Rectal smooth muscle tissue (tissue), 1 donor: ENCODE results near the gene KCNJ6.

Source experiments
- H3K27ac ChIP-seq: one replicate; pipeline ENCODE4 v1.7.0; 2013; ENCODE audit warnings: low read depth, low read length, inconsistent platforms
- H3K27me3 ChIP-seq: one replicate; pipeline ENCODE4 v1.7.0; 2013; ENCODE audit warnings: low read length; ENCODE audit not compliant: control insufficient read depth, insufficient read depth
- H3K36me3 ChIP-seq: one replicate; pipeline ENCODE4 v1.7.0; 2013; ENCODE audit warnings: low read length; ENCODE audit not compliant: control insufficient read depth, insufficient read depth
- H3K4me1 ChIP-seq: one replicate; pipeline ENCODE4 v1.7.0; 2013; ENCODE audit warnings: low read length; ENCODE audit not compliant: control insufficient read depth, insufficient read depth
- H3K4me3 ChIP-seq: one replicate; pipeline ENCODE4 v1.7.0; 2013; ENCODE audit warnings: low read length
- H3K9ac ChIP-seq: one replicate; pipeline ENCODE4 v1.7.0; 2013; ENCODE audit warnings: low read length

Gene KCNJ6

DNA sequence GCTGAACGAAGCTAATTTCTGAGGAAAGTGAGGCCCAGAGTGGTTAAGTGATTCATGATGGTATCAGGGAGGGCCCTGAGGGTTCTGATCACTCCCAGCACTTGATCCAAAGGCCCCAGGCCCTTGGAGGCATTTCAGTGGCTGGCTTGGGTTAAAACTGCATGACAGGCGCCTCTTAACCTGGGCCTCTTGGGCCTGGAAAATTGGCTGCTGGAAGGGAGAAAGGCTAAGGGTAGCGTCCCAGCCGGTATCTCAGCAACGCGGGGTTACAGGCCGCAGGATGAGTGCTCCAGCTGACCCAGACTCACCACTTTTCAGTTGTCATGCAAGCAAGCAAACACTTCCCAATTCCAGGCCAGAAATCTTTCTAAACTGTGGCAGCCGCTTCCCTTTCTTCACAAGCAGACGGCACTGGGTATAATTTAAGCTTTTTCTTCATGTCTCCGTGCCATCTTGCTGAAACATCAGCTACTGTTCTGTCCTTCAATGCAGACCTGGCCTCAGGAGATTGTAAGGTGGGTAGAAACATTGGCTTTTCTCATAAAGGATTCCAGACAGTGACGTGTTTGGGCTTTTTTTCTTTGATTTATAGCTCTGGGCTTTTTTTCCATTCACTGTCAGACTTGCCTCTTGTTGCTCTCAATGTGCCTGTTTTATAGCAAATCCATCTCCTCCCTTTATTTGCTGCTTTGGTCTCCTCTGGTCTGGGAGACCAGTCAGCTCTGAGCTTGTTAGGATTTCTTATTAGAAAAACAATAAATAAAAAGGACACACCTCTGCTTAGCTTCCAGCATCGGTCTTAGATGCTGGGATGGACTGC is 229.1 kb downstream of the KCNJ6 start:
- no peak overlapping the region for H3K9ac ChIP-seq
- H3K4me1 ChIP-seq: no peaks in the 10 kb centered on the region
- H3K4me3 ChIP-seq: no peak overlapping the region
- H3K36me3 ChIP-seq: no peaks in the 10 kb centered on the region
- no peaks in the 10 kb centered on the region for H3K27me3 ChIP-seq
- no peak overlapping the region for H3K27ac ChIP-seq

DNA sequence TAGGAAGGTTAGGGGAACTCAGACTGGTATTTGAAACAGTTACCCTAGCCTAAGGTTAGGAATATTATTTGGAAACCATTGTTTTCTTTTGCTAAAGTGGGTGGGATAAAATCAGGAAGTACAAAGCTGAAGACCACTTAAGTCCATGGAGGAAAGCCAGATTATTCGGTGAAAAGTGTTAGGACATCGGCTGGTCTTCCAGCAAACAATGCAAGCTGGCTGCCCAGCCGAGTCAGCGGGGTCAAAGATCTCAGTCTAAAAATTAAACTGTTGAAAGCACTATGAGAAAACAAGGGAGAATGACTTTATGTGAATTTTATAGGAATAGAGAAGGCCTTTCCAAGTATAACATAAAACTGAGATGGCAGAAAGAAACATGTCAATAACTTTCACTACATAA is 231.7 kb downstream of the KCNJ6 start:
- Histone ChIP-seq H3K27ac (no peak overlapping the region), H3K27me3 (no peaks in the 10 kb centered on the region), H3K9ac (no peak overlapping the region), H3K36me3 (no peaks in the 10 kb centered on the region), H3K4me3 (no peak overlapping the region), H3K4me1 (no peaks in the 10 kb centered on the region)

DNA sequence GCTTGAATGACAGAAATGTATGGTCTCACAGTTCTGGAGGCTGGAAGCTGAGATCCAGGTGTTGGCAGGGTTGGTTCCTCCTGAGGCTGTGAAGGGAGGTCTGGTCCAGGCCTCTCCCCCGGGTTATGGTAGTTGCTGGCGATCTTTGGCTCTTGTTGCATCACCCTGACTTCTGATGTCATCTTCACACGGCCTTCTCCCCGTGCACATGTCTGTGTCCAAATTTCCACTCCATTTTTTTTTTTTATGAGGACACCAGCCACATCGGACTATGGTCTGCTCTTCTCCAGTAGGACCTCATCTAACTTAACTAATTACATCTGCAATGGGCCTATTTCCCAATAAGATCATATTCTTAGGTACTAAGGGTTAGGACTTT is 232.2 kb downstream of the KCNJ6 start:
- H3K9ac ChIP-seq: no peak overlapping the region
- H3K4me3 ChIP-seq: no peak overlapping the region
- no peaks in the 10 kb centered on the region for H3K36me3 ChIP-seq
- no peak overlapping the region for H3K27ac ChIP-seq
- H3K27me3 ChIP-seq: no peaks in the 10 kb centered on the region
- H3K4me1 ChIP-seq: no peaks in the 10 kb centered on the region

DNA sequence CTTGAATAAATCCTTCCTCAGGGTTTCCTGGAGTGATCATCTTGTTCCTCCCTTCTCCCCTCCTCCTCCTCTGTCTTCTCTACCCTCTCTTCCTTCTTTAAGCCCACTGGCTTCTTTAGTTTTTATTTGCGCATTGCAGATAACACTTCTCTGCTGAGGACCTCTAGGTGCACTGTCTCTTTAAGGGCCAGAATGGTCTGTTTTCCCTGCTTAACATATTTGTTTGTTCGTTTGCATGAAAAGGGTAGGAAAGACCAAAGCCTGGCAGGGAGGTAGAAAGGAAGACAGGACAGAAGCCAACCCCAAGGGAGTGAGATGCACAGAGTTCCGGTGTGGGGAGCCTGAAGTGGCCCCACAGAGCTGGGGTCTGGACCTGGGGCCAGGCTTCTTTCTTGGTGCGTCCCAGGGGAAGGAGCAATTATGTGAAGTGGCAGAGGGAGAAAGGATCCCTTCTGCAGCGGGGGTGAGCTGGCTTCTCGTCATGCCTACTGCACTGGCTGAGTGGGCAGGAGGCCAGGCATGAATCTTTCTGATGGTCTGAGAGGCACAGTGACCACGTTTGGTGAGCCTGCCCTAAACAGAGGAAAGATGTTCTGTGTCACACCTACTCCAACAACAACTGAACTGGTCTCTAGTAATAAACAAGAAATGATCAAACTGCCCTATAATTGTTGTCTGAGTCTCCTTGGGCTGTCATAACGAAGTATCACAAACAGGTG is 232.7 kb downstream of the KCNJ6 start:
- Histone ChIP-seq H3K27ac (no peak overlapping the region), H3K36me3 (no peaks in the 10 kb centered on the region), H3K9ac (no peak overlapping the region), H3K4me3 (no peak overlapping the region), H3K4me1 (no peaks in the 10 kb centered on the region), H3K27me3 (no peaks in the 10 kb centered on the region)

GRCh38 chr21:37682966-37683365 is 233.3 kb downstream of the KCNJ6 start:
- Histone ChIP-seq H3K9ac (no peak overlapping the region), H3K27ac (no peak overlapping the region), H3K4me1 (no peaks in the 10 kb centered on the region), H3K27me3 (no peaks in the 10 kb centered on the region), H3K36me3 (no peaks in the 10 kb centered on the region), H3K4me3 (no peak overlapping the region)

GRCh38 chr21:37677006-37677405 is 239.3 kb downstream of the KCNJ6 start:
- H3K36me3 ChIP-seq: no peaks in the 10 kb centered on the region
- H3K9ac ChIP-seq: no peak overlapping the region
- no peak overlapping the region for H3K4me3 ChIP-seq
- no peaks in the 10 kb centered on the region for H3K4me1 ChIP-seq
- H3K27me3 ChIP-seq: peaks cover 4% of the 10 kb centered on the region
- no peak overlapping the region for H3K27ac ChIP-seq

DNA sequence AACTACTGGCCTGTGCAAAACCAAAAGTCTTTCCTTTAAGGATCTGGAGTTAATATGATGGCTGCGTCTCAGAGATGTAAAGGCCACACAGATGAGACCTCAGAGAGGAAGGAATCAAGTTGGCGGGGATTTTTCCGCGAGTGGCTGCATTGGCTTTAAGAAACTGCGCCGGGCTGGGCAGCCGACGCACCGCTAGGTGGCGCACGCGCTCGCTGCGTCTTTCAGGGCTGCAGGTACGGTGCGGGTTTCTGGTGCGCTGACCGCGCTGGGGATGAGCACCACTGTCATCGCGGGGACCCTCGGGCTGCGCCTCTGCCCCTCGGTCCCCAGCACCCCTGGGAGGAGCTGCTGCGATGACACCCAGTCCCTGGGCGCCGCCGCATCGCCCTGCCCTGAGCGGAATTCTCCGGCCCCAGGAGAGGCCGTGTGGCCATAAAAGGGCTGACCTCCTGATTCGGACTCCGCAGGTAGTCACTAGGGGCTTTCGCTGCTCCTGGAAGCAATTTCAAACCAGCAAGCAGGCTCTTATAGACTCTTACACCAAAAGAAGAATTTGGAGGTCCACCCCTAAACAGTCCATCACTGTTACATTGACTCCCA is 241.0 kb downstream of the KCNJ6 start:
- H3K36me3 ChIP-seq: no peaks in the 10 kb centered on the region
- no peaks in the 10 kb centered on the region for H3K4me1 ChIP-seq
- no peak overlapping the region for H3K27ac ChIP-seq
- H3K9ac ChIP-seq: no peak overlapping the region
- no peak overlapping the region for H3K4me3 ChIP-seq
- peaks cover 4% of the 10 kb centered on the region for H3K27me3 ChIP-seq

- Histone ChIP-seq H3K4me3 (no peak overlapping the region), H3K9ac (no peak overlapping the region), H3K27ac (no peak overlapping the region), H3K36me3 (no peaks in the 10 kb centered on the region), H3K4me1 (no peaks in the 10 kb centered on the region), H3K27me3 (peaks cover 4% of the 10 kb centered on the region)
Observed at GRCh38 chr21:37673801-37674575, 242.3 kb downstream of the KCNJ6 start.

GRCh38 chr21:37671381-37671780 is 244.9 kb downstream of the KCNJ6 start:
- Histone ChIP-seq H3K4me3 (no peak overlapping the region), H3K9ac (no peak overlapping the region), H3K27me3 (peaks cover 4% of the 10 kb centered on the region), H3K27ac (no peak overlapping the region), H3K4me1 (no peaks in the 10 kb centered on the region), H3K36me3 (no peaks in the 10 kb centered on the region)

- Histone ChIP-seq H3K27ac (no peak overlapping the region), H3K4me3 (no peak overlapping the region), H3K27me3 (peaks cover 4% of the 10 kb centered on the region), H3K9ac (no peak overlapping the region), H3K36me3 (no peaks in the 10 kb centered on the region), H3K4me1 (no peaks in the 10 kb centered on the region)
Observed at GRCh38 chr21:37670883-37671282, 245.4 kb downstream of the KCNJ6 start.

- no peaks in the 10 kb centered on the region for H3K4me1 ChIP-seq
- H3K27ac ChIP-seq: no peak overlapping the region
- H3K27me3 ChIP-seq: no peaks in the 10 kb centered on the region
- H3K9ac ChIP-seq: no peak overlapping the region
- H3K4me3 ChIP-seq: no peak overlapping the region
- H3K36me3 ChIP-seq: no peaks in the 10 kb centered on the region
Observed at GRCh38 chr21:37669249-37669648, 247.0 kb downstream of the KCNJ6 start.
